Activated T-helper 1 cell treated with Interleukin-2 at 50 U/mL for 16 hours (primary cell): ENCODE results near the gene FAM83C.

ENCODE experiments used
- DNase-seq: peaks from one replicate; pipeline ENCODE4 v3.0.0-alpha.2; 2020; ENCODE audit warnings: low read depth

FAM83C gene

DNA sequence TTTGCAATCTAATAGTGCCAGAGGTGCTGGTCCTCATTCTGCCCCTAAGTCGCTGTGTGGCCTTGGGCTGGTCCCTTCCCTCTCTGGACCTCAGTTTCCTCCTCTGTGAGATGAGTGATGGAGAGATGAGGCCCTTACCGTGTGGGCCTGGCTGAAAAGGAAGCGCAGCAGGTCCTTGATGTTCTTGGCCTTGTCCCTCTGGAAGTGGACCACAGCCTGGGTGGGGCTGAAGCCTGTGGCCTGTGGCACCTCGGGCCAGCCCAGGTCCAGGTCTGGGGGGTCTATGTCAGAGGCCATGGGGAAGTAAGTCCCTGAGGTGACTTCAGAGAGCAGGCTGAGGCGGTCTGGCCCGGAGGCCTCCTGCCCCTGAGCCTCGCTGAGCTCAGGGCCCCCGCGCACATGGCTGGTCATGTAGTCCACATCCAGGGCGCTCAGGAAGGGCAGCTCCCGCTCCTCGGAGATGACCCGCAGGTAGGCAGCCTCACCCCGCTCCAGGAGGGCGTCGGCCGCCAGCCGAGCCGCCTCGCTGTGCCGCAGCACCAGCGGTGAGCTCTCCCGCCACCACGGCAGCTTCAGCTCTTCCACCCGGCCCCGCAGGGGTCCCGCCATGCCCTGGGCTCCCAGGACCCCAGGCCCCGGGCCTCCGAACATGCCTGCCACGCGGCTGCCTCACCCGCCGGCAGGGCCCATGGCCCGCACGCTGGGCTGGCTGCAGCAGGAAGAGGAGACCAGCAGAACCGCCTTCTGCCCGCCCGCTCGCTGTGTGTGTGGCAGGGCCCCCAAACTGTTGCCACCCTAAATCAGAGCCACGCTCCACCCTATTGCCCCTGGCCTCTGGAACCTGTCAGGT is at the start of gene FAM83C:
Gene FAM83C (minus strand): TSS at position 772 of the 850 bp plus-strand sequence. CDS start 121 bp downstream, at position 651.
- no peak for DNase-seq

GRCh38 chr20:35341366-35342028 is 49.3 kb upstream of the FAM83C start:
- no peak for DNase-seq

DNA sequence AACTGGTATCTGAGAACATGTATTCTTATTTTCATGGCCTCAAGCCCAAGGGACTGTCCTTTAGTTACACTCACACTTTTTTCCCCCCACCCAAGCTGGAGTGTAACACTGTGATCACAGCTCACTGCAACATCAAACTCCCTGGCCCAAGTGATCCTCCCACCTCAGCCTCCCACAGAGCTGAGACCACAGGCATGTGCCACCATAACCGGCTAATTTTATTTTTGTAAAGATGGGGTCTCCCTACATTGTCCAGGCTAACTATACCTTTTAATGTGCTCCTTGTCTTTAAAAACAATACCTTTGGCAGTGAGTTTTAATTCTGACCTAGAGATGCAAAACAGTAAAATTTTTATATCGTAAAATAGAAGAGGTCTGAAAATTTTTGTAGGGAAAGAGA is 48.2 kb upstream of the FAM83C start:
- DNase-seq = no peak

DNA sequence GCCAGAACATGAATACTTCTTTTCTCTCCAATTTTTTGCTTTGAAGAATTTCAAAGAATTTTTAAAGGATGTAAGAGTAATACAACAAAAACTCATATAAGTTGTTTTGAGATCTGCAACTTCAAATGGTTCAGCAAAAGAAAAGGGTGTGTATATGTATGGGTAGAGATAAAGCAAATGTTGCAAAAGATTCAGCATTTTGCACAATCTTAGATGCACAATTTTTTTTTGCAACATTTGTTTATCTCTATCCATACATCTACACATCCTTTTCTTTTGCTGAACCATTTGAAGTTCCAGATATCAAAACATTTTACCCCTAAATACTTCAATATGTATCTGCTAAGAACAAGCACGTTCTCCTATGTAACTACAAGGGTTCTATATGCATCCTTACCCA is 47.4 kb upstream of the FAM83C start:
- DNase-seq = no peak

- DNase-seq = no peak
These were observed 46.8 kb upstream of the FAM83C start for GRCh38 chr20:35339007-35339406.

DNA sequence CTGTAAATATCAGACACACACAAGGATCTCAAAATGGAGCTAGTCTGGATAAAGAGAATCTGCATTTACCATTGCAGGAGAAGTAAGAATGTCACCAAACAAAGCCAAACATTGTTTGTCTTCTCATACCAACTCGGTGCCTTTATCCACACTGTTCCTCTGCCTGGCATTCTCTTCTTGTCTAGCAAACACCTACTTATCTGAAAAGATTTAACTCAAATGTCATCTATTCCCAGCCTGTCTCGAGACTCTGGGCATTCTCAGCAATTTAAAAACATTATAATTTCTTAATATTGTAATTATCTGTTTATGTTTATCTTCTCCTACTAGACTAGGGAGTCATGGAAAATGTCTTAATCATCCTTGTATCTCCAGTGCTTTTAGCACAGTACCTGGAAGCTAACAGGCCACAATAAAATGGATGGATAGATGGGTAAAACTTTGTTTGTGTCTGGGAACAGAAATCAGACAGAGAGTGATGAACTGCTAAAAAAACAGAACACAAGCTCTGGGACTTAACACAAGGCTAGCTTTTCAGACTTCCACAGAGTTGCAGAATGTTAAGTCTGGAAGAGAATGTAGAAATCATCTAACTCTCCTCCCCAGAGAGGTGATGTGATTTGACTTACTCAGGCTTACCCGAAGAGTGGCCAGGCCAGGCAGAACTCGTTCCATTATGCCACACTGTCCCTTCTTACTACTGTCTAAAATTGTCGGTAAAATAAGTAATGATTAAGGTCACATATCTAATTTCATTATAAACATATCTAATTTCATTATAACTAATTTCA is 42.3 kb upstream of the FAM83C start:
- no peak for DNase-seq

- DNase-seq = no peak
These were observed 41.4 kb upstream of the FAM83C start for GRCh38 chr20:35333606-35334005.

GRCh38 chr20:35332540-35333200 is 40.4 kb upstream of the FAM83C start:
- DNase-seq = no peak

- no peak for DNase-seq
These were observed 37.4 kb upstream of the FAM83C start for GRCh38 chr20:35329435-35330139.

DNA sequence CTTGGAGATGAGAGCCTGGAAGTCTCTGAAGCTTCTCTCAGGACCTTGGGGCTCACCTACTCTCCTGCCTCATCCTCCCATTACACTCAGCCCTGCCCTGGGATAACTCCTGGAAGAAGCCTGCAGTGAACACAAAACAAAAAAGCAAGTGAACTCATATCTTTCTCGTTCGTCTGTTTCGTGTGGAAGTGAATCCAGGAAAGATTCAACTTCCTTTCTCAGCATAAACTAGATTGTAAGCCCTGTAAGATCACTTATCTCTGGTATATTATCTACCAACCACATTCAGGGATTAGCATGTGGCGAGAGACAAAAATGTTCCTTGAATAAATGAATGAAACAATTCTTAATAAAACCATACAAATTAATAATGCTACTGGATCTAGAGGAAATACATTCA is 36.5 kb upstream of the FAM83C start:
- no peak for DNase-seq

DNA sequence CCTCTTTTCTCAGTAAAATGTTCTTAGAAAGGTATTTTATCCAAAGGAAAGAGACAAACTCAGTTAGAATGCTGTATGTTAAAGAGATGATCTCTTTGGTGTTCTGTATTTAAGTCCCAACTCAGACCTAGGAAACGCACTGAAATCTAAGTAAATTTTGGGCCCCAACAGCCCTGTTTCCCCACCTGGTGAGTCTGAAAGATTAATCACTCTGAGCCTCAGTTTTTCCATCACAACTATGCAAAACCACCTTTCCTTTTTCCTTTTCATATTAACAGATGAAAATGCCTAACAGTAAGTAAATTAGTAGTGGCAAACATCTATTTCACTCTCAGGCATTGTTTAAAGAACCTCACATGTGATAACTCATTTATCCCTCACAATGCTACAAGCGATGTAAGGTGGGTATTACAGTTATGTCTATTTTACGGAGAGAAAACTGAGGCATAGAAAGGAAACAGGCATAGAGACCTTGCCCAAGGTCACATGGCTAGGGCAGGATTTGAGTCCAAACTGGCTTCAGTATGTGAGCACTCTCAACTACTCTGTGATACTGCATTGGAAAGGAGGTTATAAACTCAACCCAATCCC is 36.0 kb upstream of the FAM83C start:
- no peak for DNase-seq

GRCh38 chr20:35327074-35327976 is 35.1 kb upstream of the FAM83C start:
- DNase-seq = no peak

- DNase-seq = no peak
These were observed 34.5 kb upstream of the FAM83C start for GRCh38 chr20:35326740-35327073.

DNA sequence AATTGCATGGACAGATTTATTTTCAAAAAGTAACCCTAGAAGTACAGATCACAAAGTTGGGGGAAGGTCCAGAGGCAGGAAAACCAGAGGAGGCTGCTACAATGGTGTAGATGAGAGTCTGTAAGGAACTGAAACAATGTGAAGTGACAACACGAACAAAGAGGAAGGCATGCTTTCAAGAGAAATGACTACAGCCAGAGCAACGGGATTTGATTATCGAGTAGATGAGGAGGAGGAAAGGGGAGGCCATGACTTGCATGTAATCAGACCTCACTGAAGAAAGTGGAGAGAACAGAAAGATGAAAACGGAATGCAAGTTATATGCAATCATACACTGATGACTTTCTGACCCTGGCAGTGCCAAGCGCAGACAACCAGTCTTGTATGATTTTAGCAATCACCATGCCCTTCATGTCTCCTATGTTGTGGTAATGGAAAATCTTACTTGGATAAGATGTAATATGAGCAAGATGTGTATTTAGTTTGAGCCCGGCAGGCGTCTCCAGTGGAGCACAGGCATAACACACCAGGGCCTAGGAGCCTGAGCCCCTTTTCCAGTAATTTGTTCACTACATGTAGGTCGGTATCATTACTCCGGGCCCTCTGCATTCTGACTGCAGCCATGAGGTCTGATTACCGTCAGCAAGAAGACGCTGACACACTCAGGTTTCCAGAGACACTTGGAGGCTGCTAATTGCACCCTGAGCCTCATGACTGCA is 34.0 kb upstream of the FAM83C start:
- no peak for DNase-seq

DNA sequence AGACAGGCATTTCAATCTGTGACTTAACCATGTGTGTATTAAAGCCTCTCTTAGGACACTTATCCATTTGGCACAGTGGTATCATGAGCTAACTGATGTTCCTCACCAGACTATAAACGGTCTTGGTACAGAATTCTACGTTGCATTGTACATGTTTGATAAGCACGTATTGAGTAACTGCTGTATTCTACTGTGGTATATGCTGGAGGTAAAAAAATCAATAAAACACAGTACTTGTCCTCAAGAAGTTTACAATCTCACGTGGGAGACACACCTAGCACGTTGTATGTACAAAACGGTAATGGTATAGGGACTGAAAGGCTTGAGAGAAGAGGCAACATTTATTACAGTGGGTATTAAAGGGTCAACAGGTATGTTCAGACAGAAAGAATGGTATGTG is 33.2 kb upstream of the FAM83C start:
- DNase-seq = no peak

- no peak for DNase-seq
These were observed 28.3 kb upstream of the FAM83C start for GRCh38 chr20:35320396-35321126.

DNA sequence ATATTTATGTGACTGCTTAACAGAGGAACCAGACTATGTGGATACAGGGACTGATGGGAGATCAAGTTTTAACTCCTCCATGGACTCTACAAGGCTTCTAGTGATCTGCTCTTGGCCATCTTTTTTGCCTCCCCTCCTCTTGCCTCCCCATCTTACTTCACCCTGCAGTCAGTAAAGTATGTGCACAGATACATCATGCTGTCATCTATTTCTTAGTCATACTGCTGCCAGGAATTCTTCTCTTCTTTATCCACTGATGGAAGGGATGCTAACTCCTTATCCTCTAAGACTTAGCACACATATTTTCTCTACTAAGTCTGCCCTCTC is 27.6 kb upstream of the FAM83C start:
- DNase-seq = no peak

GRCh38 chr20:35319192-35319870 is 27.1 kb upstream of the FAM83C start:
- no peak for DNase-seq
